ENCODE results near the gene KNTC1.
A peak's percentile ranks its signal among the peaks of the same experiment; 100 is the strongest.

Gene KNTC1

DNA sequence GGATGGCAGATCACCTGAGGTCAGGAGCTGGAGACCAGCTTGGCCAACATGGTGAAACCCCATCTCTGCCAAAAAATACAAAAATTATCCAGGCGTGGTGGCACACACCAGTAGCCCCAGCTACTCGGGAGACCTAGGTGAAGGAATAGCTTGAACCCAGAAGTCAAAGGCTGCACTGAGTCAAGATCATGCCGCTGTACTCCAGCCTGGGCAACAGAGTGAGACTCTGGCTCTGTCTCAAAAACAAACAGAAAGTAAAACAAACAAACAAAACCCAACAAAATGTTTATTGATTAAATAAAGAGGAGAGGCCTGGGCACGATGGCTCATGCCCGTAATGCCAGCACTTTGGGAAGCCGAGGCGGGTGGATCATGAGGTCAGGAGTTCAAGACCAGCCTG lies 31.8 kb upstream of the KNTC1 start:
- TF ChIP-seq ZNF70 (CRISPR knock-in tag; IDR thresholded peaks at IDR 0.05) (no peak), PPARA (CRISPR knock-in tag; IDR thresholded peaks at IDR 0.05; ENCODE audit: borderline replicate concordance) (no peak), TOX (CRISPR knock-in tag; IDR thresholded peaks at IDR 0.05; ENCODE audit: borderline replicate concordance) (no peak), ZC3H10 (CRISPR knock-in tag; IDR thresholded peaks at IDR 0.05) (no peak), SNAI2 (CRISPR knock-in tag; IDR thresholded peaks at IDR 0.05) (no peak), OSR1 (CRISPR knock-in tag; IDR thresholded peaks at IDR 0.05) (no peak), GLIS3 (CRISPR knock-in tag; IDR thresholded peaks at IDR 0.05) (no peak), TCF4 (CRISPR knock-in tag; IDR thresholded peaks at IDR 0.05; ENCODE audit: borderline replicate concordance) (no peak), ZFP30 (CRISPR knock-in tag; IDR thresholded peaks at IDR 0.05) (no peak), BACH2 (CRISPR knock-in tag; IDR thresholded peaks at IDR 0.05; ENCODE audit: borderline replicate concordance) (no peak), CSDC2 (CRISPR knock-in tag; IDR thresholded peaks at IDR 0.05) (no peak), ESRRG (CRISPR knock-in tag; IDR thresholded peaks at IDR 0.05) (no peak), ZNF8 (CRISPR knock-in tag; IDR thresholded peaks at IDR 0.05) (no peak), ZNF565 (CRISPR knock-in tag; conservative IDR thresholded peaks at IDR 0.05; ENCODE audit: low read depth) (no peak), ARNTL (CRISPR knock-in tag; IDR thresholded peaks at IDR 0.05; ENCODE audit: borderline replicate concordance, low read depth) (no peak)
- TF ChIP-seq, protein P1, sequence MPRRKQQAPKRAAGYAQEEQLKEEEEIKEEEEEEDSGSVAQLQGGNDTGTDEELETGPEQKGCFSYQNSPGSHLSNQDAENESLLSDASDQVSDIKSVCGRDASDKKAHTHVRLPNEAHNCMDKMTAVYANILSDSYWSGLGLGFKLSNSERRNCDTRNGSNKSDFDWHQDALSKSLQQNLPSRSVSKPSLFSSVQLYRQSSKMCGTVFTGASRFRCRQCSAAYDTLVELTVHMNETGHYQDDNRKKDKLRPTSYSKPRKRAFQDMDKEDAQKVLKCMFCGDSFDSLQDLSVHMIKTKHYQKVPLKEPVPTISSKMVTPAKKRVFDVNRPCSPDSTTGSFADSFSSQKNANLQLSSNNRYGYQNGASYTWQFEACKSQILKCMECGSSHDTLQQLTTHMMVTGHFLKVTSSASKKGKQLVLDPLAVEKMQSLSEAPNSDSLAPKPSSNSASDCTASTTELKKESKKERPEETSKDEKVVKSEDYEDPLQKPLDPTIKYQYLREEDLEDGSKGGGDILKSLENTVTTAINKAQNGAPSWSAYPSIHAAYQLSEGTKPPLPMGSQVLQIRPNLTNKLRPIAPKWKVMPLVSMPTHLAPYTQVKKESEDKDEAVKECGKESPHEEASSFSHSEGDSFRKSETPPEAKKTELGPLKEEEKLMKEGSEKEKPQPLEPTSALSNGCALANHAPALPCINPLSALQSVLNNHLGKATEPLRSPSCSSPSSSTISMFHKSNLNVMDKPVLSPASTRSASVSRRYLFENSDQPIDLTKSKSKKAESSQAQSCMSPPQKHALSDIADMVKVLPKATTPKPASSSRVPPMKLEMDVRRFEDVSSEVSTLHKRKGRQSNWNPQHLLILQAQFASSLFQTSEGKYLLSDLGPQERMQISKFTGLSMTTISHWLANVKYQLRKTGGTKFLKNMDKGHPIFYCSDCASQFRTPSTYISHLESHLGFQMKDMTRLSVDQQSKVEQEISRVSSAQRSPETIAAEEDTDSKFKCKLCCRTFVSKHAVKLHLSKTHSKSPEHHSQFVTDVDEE (CRISPR knock-in tag; IDR thresholded peaks at IDR 0.05) = no peak
- TF ChIP-seq, protein P2, sequence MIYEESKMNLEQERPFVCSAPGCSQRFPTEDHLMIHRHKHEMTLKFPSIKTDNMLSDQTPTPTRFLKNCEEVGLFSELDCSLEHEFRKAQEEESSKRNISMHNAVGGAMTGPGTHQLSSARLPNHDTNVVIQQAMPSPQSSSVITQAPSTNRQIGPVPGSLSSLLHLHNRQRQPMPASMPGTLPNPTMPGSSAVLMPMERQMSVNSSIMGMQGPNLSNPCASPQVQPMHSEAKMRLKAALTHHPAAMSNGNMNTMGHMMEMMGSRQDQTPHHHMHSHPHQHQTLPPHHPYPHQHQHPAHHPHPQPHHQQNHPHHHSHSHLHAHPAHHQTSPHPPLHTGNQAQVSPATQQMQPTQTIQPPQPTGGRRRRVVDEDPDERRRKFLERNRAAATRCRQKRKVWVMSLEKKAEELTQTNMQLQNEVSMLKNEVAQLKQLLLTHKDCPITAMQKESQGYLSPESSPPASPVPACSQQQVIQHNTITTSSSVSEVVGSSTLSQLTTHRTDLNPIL (CRISPR knock-in tag; IDR thresholded peaks at IDR 0.05; ENCODE audit: low read depth) = no peak
- TF ChIP-seq, protein P3, sequence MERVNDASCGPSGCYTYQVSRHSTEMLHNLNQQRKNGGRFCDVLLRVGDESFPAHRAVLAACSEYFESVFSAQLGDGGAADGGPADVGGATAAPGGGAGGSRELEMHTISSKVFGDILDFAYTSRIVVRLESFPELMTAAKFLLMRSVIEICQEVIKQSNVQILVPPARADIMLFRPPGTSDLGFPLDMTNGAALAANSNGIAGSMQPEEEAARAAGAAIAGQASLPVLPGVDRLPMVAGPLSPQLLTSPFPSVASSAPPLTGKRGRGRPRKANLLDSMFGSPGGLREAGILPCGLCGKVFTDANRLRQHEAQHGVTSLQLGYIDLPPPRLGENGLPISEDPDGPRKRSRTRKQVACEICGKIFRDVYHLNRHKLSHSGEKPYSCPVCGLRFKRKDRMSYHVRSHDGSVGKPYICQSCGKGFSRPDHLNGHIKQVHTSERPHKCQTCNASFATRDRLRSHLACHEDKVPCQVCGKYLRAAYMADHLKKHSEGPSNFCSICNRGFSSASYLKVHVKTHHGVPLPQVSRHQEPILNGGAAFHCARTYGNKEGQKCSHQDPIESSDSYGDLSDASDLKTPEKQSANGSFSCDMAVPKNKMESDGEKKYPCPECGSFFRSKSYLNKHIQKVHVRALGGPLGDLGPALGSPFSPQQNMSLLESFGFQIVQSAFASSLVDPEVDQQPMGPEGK (CRISPR knock-in tag; IDR thresholded peaks at IDR 0.05; ENCODE audit: borderline replicate concordance) = no peak
- TF ChIP-seq, protein P4, sequence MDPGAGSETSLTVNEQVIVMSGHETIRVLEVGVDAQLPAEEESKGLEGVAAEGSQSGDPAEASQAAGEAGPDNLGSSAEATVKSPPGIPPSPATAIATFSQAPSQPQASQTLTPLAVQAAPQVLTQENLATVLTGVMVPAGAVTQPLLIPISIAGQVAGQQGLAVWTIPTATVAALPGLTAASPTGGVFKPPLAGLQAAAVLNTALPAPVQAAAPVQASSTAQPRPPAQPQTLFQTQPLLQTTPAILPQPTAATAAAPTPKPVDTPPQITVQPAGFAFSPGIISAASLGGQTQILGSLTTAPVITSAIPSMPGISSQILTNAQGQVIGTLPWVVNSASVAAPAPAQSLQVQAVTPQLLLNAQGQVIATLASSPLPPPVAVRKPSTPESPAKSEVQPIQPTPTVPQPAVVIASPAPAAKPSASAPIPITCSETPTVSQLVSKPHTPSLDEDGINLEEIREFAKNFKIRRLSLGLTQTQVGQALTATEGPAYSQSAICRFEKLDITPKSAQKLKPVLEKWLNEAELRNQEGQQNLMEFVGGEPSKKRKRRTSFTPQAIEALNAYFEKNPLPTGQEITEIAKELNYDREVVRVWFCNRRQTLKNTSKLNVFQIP (CRISPR knock-in tag; IDR thresholded peaks at IDR 0.05; ENCODE audit: borderline replicate concordance, low read depth) = no peak
- TF ChIP-seq, protein P5, sequence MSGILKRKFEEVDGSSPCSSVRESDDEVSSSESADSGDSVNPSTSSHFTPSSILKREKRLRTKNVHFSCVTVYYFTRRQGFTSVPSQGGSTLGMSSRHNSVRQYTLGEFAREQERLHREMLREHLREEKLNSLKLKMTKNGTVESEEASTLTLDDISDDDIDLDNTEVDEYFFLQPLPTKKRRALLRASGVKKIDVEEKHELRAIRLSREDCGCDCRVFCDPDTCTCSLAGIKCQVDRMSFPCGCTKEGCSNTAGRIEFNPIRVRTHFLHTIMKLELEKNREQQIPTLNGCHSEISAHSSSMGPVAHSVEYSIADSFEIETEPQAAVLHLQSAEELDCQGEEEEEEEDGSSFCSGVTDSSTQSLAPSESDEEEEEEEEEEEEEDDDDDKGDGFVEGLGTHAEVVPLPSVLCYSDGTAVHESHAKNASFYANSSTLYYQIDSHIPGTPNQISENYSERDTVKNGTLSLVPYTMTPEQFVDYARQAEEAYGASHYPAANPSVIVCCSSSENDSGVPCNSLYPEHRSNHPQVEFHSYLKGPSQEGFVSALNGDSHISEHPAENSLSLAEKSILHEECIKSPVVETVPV (CRISPR knock-in tag; IDR thresholded peaks at IDR 0.05) = no peak
- ATAC-seq = no peak

DNA sequence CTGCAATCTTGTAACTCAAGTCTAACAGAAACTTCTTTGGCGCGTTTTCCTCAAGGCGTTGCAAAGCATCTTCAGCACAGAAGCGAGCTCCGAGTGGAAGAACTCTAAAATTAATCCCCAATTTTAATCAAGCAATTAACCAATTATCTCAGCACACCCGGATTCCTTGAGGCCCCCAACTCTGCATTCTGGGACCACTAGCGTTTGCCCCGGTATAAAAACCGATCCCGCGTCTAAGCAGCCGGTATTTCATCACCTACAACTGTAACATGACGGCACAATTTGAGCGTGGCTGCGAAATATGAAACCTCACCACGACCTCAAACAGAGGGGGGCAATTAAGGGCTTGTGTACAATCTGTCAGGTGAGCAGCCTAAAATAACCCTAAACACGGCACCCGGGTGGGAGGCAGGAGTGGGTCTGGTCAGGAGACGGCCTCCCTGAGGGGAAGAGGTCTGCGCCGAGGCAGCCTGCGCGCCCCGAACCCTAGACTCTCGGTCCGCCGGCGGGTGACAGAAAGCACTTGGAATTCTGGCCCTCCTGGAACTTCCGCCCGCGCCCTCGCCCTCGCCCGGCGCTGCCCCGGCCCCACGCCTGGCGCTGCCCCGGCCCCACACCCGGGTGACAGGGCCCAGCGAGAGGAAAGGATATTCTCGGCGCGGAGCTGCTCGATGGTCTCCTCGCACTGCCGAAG lies 26.9 kb upstream of the KNTC1 start:
- peak; percentile 37 for ATAC-seq
- TF ChIP-seq ZFP3 (CRISPR knock-in tag; IDR thresholded peaks at IDR 0.05) = no peak
- TF ChIP-seq TCF4 (CRISPR knock-in tag; IDR thresholded peaks at IDR 0.05; ENCODE audit: borderline replicate concordance) = no peak
- no peak for TF ChIP-seq ISL1 (CRISPR knock-in tag; IDR thresholded peaks at IDR 0.05)
- TF ChIP-seq, protein P2 (CRISPR knock-in tag; IDR thresholded peaks at IDR 0.05; ENCODE audit: low read depth) = no peak
- no peak for TF ChIP-seq ZC3H10 (CRISPR knock-in tag; IDR thresholded peaks at IDR 0.05)

Measured in SK-N-SH treated with all-trans-retinoic acid at 6 μM for 48 hours (cell line).